Astrocyte of the cerebellum (primary cell): ENCODE results near the gene BRSK2.

ENCODE experiments used
- DNase-seq: peaks from one replicate; pipeline ENCODE4 v3.0.0-alpha.2; 2011; ENCODE audit warnings: low read depth
- H3K4me3 ChIP-seq: 2 replicates; pipeline ENCODE4 v1.5.1; 2011; ENCODE audit warnings: mild to moderate bottlenecking, low read depth, low read length, moderate library complexity
- in situ Hi-C: cut with HindIII; loops from 2 replicates; pipeline ENCODE4 v1.10.0; 2017; ENCODE audit warnings: low sequenced_read_pairs
- TF ChIP-seq, protein P1 (sequence below): IDR thresholded peaks from 2 replicates; pipeline ENCODE4 v1.5.1; 2012; ENCODE audit warnings: low read length, low read depth, moderate library complexity, mild to moderate bottlenecking; ENCODE audit errors: missing control alignments

Gene BRSK2

DNA sequence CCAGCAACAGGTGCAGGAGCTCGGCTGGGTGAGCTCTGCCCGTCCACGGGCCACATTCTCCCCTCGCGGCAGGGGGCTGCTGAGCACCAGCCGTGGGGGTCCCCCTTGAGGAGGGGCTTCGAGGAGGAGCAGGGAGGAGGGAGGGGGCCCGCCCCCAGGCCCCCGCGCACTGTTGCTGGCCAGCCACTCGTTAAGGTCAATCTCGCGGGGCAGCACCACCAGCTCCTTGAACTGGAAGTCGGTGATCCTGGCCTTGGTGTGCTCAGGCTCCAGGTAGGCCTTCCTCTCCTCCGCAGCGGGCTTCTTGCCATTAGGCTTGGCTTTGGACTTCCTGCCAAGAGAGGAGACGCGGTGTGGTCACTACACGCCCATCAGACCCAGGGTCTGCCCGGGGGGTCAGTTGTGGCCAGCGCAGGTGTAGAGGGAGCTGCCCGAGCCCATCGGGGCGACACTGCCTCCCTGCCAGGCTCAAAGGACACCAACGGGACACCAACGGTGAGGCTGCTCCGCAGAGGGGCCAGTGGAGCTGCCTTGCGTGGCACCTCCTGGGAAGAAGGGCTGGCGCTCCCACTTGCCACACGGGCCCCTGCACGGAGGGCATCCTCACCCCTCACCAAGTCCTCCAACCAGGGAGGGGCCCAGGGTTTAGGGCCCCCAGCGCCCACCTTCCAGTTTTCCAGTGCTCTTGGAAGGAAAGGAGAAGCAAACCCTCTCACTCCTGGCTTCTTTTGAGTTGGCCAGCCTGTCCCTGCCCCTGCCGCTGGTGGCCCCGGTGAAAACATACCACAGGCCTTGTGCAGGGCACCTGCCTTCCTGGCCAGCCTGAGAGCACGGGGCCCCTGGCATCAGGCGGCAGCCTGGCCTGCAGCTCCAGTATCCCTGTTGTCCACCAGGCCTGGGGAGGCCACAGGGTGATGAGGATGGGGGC lies 91.1 kb downstream of the BRSK2 start:
- DNase-seq: no peak
- in situ Hi-C loops: no loop called here
- no peak overlapping the region for H3K4me3 ChIP-seq
- TF ChIP-seq, protein P1, sequence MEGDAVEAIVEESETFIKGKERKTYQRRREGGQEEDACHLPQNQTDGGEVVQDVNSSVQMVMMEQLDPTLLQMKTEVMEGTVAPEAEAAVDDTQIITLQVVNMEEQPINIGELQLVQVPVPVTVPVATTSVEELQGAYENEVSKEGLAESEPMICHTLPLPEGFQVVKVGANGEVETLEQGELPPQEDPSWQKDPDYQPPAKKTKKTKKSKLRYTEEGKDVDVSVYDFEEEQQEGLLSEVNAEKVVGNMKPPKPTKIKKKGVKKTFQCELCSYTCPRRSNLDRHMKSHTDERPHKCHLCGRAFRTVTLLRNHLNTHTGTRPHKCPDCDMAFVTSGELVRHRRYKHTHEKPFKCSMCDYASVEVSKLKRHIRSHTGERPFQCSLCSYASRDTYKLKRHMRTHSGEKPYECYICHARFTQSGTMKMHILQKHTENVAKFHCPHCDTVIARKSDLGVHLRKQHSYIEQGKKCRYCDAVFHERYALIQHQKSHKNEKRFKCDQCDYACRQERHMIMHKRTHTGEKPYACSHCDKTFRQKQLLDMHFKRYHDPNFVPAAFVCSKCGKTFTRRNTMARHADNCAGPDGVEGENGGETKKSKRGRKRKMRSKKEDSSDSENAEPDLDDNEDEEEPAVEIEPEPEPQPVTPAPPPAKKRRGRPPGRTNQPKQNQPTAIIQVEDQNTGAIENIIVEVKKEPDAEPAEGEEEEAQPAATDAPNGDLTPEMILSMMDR: no peak

- DNase-seq: no peak
- H3K4me3 ChIP-seq: no peak overlapping the region
- TF ChIP-seq, protein P1: no peak
- in situ Hi-C loops: no loop called here
Observed at GRCh38 chr11:1481483-1481825, 91.7 kb downstream of the BRSK2 start.

GRCh38 chr11:1481861-1482441 lies 92.2 kb downstream of the BRSK2 start:
- TF ChIP-seq, protein P1: no peak
- in situ Hi-C loops: no loop called here
- no peak overlapping the region for H3K4me3 ChIP-seq
- DNase-seq: no peak

DNA sequence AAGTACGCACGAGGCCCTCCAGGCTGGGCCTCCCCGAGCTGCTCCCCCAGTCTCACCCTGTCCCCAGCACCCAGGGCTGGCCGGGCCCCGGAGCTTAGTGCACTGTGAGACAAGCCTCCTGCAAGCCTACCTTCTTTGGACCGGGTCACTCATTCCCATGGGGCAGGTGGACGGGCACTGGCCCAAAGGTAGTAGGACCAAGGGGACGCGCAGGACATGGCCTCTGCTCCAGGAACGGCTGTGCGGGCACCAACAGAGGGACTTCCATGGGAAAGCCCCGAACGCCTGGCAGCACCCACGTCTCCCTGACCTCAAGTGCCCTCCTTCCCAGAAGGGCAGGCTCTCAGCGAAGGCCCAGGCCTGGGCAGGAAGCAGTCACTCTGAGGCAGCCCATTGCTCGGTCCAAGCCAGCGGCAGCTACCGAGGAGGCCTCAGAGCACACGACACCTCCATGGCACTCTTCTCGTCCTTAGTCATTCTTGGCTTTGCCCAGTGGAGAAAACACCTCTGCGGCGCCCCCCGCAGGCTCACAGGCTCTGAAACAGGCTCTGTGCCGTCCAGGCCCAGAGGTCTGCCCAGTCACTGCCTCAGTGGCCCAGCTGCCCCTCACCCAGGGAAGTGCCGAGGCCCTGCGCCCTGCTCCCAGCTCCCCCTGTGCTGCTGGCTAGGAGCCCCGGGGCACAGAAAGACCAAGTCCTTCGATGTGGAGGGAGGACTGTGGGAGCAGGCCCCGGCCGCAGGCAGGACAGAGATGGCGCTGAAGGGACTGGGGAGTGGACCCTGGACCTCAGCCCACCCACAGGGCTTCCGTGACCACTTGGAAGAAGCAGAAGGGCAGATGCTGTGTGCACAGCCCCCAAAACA lies 93.1 kb downstream of the BRSK2 start:
- in situ Hi-C loops: no loop called here
- no peak overlapping the region for H3K4me3 ChIP-seq
- no peak for DNase-seq
- TF ChIP-seq, protein P1: no peak

DNA sequence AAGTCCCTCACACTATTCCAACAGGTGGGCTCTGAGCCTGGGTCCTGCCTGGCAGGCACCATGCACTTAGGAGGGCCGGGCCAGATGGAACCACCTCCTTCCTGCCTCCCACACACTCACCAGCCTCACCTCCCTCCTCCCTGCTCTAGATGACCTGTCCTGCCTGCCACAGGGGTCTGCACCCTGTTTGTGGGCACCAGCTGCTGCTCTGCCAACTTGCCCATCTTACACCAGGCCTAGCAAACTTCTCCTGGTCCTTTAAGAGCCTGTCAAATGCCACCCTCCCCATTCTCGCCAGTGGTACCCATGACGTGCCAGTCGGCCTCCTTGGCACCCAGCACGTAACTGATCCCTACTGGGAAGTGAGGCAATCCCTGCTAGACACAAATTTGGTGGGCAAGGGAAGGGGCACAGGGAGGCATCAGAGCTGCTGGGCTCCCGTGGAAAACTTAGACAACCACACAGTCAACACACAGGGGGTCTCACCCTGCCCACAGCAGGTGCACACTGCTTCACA lies 93.8 kb downstream of the BRSK2 start:
- H3K4me3 ChIP-seq: no peak overlapping the region
- TF ChIP-seq, protein P1: no peak
- no peak for DNase-seq
- in situ Hi-C loops: no loop called here

DNA sequence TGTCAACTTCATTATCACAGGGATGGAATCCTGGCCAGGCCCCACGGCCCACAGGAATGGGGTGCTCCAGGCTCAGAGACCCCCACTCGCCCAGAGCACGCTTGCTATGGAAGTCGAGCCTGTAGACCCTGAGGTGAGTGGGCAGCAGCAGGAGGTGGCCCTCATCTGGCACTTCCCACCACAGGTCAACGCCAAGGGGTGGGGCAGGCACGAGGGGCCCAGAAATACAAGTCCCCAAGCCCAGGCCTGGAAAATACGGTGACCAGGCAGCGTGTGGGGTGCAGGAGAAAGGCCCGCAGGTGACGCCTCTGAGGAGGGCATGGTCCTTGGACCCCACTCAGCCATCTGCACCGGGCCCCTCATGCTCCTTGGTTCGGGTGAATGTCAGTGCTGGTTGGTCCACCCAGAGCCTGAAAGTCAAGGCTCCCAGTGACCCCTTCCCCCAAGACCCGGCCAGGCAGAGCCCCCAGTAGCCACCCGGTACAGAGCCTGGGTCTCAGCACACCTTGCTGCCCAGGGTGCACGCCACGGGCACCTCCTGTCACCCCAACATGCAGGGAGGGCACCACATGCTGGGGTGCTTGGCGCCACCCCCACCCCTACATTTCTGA lies 94.4 kb downstream of the BRSK2 start:
- no peak for DNase-seq
- TF ChIP-seq, protein P1: no peak
- in situ Hi-C loops: no loop called here
- H3K4me3 ChIP-seq: no peak overlapping the region
